ENCODE results near the gene TLE4.

Gene TLE4

DNA sequence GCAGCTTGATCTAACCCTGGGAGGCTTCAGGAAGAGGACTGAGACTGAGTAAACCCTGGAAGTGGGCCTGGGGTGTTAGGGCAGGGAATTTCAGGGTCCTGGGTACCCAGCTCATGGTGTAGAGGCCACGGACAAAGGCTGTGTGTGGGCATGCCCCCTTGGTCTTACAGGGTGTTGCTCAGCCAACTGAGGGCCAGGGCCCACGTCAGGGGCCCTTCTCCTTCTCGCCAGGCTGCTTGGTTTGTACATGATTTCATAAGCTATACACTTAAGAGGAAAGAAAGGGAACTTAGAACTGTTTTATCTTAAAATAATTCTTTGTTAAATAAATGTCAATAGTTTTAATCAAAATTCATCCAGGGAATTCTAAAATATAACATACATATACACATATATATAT, 95.4 kb downstream of the TLE4 start:
- DNase-seq, result no peak

GRCh38 chr9:79667817-79668436, 96.2 kb downstream of the TLE4 start:
- no peak for DNase-seq

- no peak for DNase-seq
Measured at GRCh38 chr9:79668956-79669355, 97.2 kb downstream of the TLE4 start.

- DNase-seq, result no peak
Measured at GRCh38 chr9:79670269-79670961, 98.7 kb downstream of the TLE4 start.

GRCh38 chr9:79671558-79671957, 99.8 kb downstream of the TLE4 start:
- no peak for DNase-seq

DNA sequence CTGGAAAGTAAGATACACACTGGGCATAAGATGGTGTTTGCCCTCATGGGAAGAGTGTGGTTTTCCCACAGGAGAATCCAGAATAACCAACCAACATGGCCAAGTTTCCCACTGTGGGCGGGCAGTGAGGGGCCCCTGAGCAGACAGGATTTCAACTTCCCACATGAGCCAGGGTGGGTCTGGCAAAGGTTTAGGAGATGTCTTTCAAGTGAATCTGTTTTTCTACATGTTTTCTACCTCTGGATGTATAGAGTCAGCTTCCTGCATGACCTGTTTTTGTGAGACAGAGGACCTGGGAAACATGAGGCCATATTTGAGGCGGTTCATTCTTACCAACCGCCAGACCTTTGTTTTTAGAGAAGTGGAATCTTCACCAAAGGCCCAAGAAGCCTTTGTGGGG, 100.5 kb downstream of the TLE4 start:
- no peak for DNase-seq

DNA sequence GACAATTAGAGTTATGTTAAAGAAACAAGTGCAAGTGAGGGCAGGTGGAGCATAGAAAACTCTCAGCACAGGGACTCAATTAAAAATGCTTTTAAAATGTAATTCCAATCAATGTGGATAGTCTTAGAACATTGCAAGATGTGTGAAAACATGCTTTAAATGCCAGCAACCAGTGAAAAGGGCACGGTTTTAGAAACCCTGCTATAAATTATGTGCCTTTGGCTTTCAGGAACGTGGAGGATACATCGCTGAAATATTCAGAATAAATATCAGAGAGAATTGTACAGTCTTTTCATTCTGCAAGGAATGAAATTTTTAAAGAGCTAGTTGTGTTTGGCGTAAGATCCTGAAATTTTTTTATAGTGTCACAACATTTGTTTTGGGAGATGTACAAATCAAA, 101.1 kb downstream of the TLE4 start:
- DNase-seq, result no peak

DNA sequence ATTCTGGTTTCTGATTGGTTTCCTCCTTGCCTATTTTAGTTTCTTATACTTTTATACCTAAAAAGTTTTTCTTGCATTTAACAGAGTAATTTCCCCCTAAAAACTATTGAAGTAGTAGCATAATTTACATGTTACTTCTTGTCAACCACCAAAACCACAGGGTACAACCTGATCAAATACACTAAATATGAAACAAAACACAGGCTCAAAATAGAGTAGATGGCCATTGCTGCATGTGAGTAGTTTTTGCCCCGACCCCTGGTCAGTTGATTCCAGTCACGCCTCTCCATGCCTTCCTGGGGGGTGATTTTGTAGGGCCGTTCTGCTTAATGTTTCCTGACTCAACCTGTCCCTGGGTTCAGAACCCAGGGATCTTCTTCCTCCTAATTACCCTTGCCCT, 101.8 kb downstream of the TLE4 start:
- DNase-seq, result no peak

DNA sequence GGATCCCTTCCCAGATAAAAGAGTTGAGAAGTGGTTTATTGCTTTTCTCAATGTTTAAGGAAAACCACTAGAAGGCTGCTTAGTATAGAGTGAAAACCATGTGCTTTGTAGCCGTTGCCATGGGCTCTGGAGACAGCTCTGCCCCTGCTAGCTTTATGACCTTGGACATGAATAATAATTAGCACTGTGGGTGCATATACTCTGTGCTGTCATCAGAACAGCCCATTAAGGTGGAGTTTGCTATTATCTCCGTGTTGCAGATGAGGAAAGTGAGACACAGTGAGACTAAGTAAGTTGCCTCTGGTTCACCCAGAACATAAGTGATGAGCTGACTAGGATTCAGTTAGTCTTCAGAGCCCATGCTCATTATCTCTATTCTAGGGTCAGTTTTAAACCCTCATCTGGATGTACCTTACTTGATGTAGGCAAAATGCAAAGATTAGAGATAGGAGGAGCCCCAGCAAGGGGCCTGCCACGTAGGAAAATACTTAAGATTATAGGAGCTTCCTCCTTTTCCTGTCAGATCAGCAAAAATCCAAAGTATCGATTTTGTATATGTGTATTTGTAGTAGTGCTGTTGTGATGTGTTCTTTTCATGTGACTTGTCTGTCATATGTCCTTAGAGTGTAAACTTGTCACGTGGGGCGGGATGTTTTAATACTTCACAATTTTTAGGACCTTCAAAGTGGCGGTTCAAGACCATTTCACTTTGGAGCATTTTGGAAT, 102.5 kb downstream of the TLE4 start:
- DNase-seq, result no peak

- DNase-seq, result no peak
Measured at GRCh38 chr9:79681576-79681975, 109.8 kb downstream of the TLE4 start.

DNA sequence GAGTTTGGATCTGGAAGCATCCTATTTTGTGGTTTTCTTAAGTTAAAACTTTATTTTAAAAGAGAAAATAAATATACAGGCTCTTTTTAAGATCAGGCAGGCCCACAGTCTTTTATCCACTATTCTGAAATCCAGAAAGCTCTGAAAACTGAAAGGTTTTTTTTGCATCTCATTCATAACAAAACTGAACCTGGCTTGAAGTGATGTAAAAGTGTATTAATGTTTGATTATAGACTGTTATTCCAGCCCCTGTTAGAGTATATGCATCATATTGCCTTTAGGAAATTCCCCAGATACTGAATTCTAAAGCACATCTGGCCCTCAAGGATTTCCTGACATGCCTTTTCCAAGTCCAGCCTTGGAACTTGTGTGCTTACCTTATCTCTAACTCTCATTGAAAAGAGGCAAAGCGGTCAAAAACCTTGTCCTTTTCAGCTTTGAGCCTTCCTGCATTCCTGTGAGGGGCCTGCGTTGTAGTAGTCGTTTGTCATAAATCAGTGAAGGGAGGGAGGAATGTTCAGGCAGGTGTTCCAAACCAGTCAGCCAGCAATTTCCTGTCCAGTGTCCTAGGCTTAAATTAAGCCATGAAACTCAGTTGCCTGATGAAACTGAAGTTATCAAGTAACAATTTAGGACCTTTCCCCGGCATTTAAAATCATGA, 110.4 kb downstream of the TLE4 start:
- DNase-seq, result no peak

DNA sequence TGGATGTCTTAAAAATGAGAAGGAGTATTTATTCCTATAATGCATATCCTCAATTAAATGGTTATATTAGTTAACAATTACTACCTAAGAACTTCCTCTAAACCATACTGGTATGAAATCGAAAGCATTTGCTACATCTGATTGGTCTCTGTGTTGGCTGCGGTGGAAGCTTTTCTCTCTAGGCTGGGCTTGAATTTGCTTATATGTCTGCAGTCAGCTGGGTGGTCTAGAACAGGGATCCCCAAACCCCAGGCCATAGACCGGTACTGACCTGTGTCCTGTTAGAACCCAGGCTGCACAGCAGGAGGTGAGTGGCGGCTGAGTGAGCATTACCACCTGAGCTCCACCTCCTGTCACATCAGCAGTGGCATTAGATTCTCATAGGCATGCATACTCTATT, 112.3 kb downstream of the TLE4 start:
- DNase-seq, result no peak

GRCh38 chr9:79684711-79685575, 113.2 kb downstream of the TLE4 start:
- DNase-seq, result no peak

- DNase-seq, result no peak
Measured at GRCh38 chr9:79685577-79685976, 113.8 kb downstream of the TLE4 start.

GRCh38 chr9:79686381-79687130, 114.8 kb downstream of the TLE4 start:
- DNase-seq, result no peak

GRCh38 chr9:79687131-79687447, 115.3 kb downstream of the TLE4 start:
- DNase-seq, result no peak

GRCh38 chr9:79688363-79688762, 116.6 kb downstream of the TLE4 start:
- no peak for DNase-seq

- no peak for DNase-seq
Measured at GRCh38 chr9:79689576-79689975, 117.8 kb downstream of the TLE4 start.

GRCh38 chr9:79691496-79691895, 119.7 kb downstream of the TLE4 start:
- DNase-seq, result no peak

GRCh38 chr9:79692857-79693571, 121.2 kb downstream of the TLE4 start:
- DNase-seq, result no peak

- no peak for DNase-seq
Measured at GRCh38 chr9:79693750-79694149, 122.0 kb downstream of the TLE4 start.
